Natural killer cell (primary cell): ENCODE data around the gene ST8SIA5. TPM values are rescaled to one million over a fixed set of nuclear protein-coding genes. Genes with fewer than 3 reads are reported as not detected.
"Not testable (repeated sequence)": the region's sequence is repeated elsewhere in the genome, so short reads cannot be mapped to it uniquely, and the experiment has no call there.

Experiments used
- ATAC-seq, 3 donors: fragments of 150-1000 bp in 2 of 3; fragments of 200-7000 bp in 1 of 3; cut with Tn5 transposase; 1 replicate in 1 of 3; 2 replicates in 2 of 3; pipeline ENCODE4 v1.10.0; 2021; ENCODE audit warnings: mild to moderate bottlenecking in 2 of 3, moderate library complexity in 2 of 3
- DNase-seq, 2 donors: peaks; one replicate each; pipeline versions ENCODE4 v3.0.0 to v3.0.0-alpha.2; 2013 to 2021; ENCODE audit warnings: mixed read lengths in 1 of 2
- H3K27ac ChIP-seq: one replicate; pipeline ENCODE4 v1.5.1; 2013; ENCODE audit warnings: mild to moderate bottlenecking, low read length
- H3K27me3 ChIP-seq: one replicate; pipeline ENCODE4 v1.6.1; 2013; ENCODE audit warnings: low read length; ENCODE audit not compliant: control insufficient read depth, insufficient read depth
- H3K36me3 ChIP-seq: one replicate; pipeline ENCODE4 v1.6.1; 2013; ENCODE audit warnings: low read length; ENCODE audit not compliant: control insufficient read depth, insufficient read depth
- H3K4me1 ChIP-seq: one replicate; pipeline ENCODE4 v1.6.1; 2013; ENCODE audit warnings: low read length; ENCODE audit not compliant: control insufficient read depth, insufficient read depth
- H3K4me3 ChIP-seq: one replicate; pipeline ENCODE4 v1.5.1; 2013; ENCODE audit warnings: low read length
- H3K9me3 ChIP-seq: one replicate; pipeline ENCODE4 v1.6.1; 2013; ENCODE audit warnings: low read length; ENCODE audit not compliant: control insufficient read depth, insufficient read depth
- H3K27ac Mint-ChIP-seq, 2 donors: one replicate each; pipeline ENCODE4 v1.8.0; 2022; ENCODE audit warnings: mild to moderate bottlenecking in 2 of 2, mixed read lengths in 2 of 2, moderate library complexity in 1 of 2
- H3K27me3 Mint-ChIP-seq, 2 donors: one replicate each; pipeline ENCODE4 v1.8.0; 2022; ENCODE audit warnings: low read depth in 2 of 2, mixed read lengths in 2 of 2
- H3K36me3 Mint-ChIP-seq: one replicate; pipeline ENCODE4 v1.8.0; 2022; ENCODE audit warnings: mixed read lengths
- H3K4me1 Mint-ChIP-seq, 2 donors: one replicate each; pipeline ENCODE4 v1.8.0; 2022; ENCODE audit warnings: mixed read lengths in 2 of 2
- H3K4me3 Mint-ChIP-seq: one replicate; pipeline ENCODE4 v1.8.0; 2022; ENCODE audit warnings: mild to moderate bottlenecking, moderate library complexity, mixed read lengths
- H3K9me3 Mint-ChIP-seq, 2 donors: one replicate each; pipeline ENCODE4 v1.8.0; 2022; ENCODE audit warnings: mixed read lengths in 2 of 2
- CTCF ChIP-seq: fragments of 200-600 bp; IDR thresholded peaks from one replicate; pipeline ENCODE4 v1.8.0; 2022; ENCODE audit warnings: antibody characterized with exemption
- WGBS: methylation state at CpG from one replicate; pipeline ENCODE4 v1.1.7; 2013; ENCODE audit warnings: missing lambda C conversion rate; ENCODE audit not compliant: insufficient coverage; 5-methylcytosine and 5-hydroxymethylcytosine counted together
- intact Hi-C: fragments of 100-400 bp; cut with micrococcal nuclease; formaldehyde crosslinking; loops from one replicate; pipeline ENCODE4 v1.14.2; 2022
- total RNA-seq, 4 donors: library from RNA; stranded (reverse); fragments of 120-200 nt in 1 of 4; gene quantifications; one replicate each; pipeline versions ENCODE4 v1.2.3 to v1.2.4, GENCODE V29; 2013 to 2022

The ST8SIA5 gene, protein sequence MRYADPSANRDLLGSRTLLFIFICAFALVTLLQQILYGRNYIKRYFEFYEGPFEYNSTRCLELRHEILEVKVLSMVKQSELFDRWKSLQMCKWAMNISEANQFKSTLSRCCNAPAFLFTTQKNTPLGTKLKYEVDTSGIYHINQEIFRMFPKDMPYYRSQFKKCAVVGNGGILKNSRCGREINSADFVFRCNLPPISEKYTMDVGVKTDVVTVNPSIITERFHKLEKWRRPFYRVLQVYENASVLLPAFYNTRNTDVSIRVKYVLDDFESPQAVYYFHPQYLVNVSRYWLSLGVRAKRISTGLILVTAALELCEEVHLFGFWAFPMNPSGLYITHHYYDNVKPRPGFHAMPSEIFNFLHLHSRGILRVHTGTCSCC
- total RNA-seq: under 1 TPM in 1 of 3 donors, not detected in 2; 0.23 TPM
- total RNA-seq (2013): 0.18 TPM

GRCh38 chr18:46756559-46757201 is at the start of gene ST8SIA5:
ST8SIA5 (minus strand) TSS chr18:46757053; CDS start chr18:46756508, 545 bp downstream.
- peaks cover 47 to 84% of the 10 kb centered on the region in 2 donors for H3K27me3 Mint-ChIP-seq
- ATAC-seq (no peak), DNase-seq (no peak)
- WGBS: 2% methylated on average over 74 of the region's 74 CpGs
- H3K27ac ChIP-seq: no peak within 1 kb of the TSS
- no peaks in the 10 kb centered on the region for H3K36me3 Mint-ChIP-seq
- H3K9me3 ChIP-seq: no peaks in the 10 kb centered on the region
- H3K36me3 ChIP-seq: no peaks in the 10 kb centered on the region
- peaks cover 19% of the 10 kb centered on the region for H3K4me1 ChIP-seq
- intact Hi-C loops: no loop called here
- peaks cover 29% of the 10 kb centered on the region for H3K27me3 ChIP-seq
- H3K4me3 ChIP-seq: no peak within 1 kb of the TSS
- no peak within 1 kb of the TSS for H3K4me3 Mint-ChIP-seq
- no peak within 1 kb of the TSS for H3K27ac Mint-ChIP-seq
- no peaks in the 10 kb centered on the region for H3K9me3 Mint-ChIP-seq
- H3K4me1 Mint-ChIP-seq: peaks cover 15 to 18% of the 10 kb centered on the region in 2 donors
- TF ChIP-seq CTCF: no peak

DNA sequence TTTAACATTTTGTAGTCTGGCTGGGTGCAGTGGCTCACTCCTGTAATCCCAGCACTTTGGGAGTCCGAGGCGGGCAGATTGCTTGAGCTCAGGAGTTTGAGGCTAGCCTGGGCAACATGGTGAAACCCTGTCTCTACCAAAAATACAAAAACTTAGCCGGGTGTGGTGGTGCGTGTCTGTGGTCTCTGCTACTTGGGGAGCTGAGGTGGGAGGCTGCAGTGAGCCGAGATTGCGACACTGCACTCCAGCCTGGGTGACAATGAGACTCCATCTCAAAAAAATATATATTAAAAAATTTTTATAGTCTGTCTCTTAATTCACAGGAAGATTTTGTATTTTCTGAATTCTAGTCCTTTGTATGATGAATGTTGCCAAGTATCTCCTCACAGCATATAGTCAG is 39.1 kb upstream of the ST8SIA5 start:
- H3K36me3 Mint-ChIP-seq, ATAC-seq, H3K4me1 Mint-ChIP-seq, H3K27ac ChIP-seq, H3K9me3 Mint-ChIP-seq, H3K27ac Mint-ChIP-seq, H3K9me3 ChIP-seq, H3K27me3 Mint-ChIP-seq, H3K4me1 ChIP-seq, DNase-seq, H3K4me3 Mint-ChIP-seq, H3K4me3 ChIP-seq, H3K36me3 ChIP-seq, intact Hi-C loops, H3K27me3 ChIP-seq: not testable (repeated sequence)
- 90% methylated on average over 4 of the region's 6 CpGs for WGBS

GRCh38 chr18:46794607-46795006 is 37.8 kb upstream of the ST8SIA5 start:
- H3K27ac ChIP-seq: no peak overlapping the region
- no peak for DNase-seq
- no peaks in the 10 kb centered on the region for H3K9me3 Mint-ChIP-seq
- TF ChIP-seq CTCF: no peak
- H3K27ac Mint-ChIP-seq: no peak overlapping the region
- no peaks in the 10 kb centered on the region for H3K4me1 ChIP-seq
- H3K4me3 Mint-ChIP-seq: no peak overlapping the region
- 94% methylated on average over 1 of the region's 1 CpG for WGBS
- H3K36me3 Mint-ChIP-seq: no peaks in the 10 kb centered on the region
- intact Hi-C loops: no loop called here
- H3K36me3 ChIP-seq: no peaks in the 10 kb centered on the region
- no peaks in the 10 kb centered on the region for H3K27me3 Mint-ChIP-seq
- H3K9me3 ChIP-seq: no peaks in the 10 kb centered on the region
- ATAC-seq: no peak
- H3K4me3 ChIP-seq: no peak overlapping the region
- no peaks in the 10 kb centered on the region for H3K4me1 Mint-ChIP-seq
- no peaks in the 10 kb centered on the region for H3K27me3 ChIP-seq

- Histone ChIP-seq H3K9me3 (no peaks in the 10 kb centered on the region), H3K4me3 (no peak overlapping the region), H3K36me3 (no peaks in the 10 kb centered on the region), H3K4me1 (no peaks in the 10 kb centered on the region), H3K27me3 (no peaks in the 10 kb centered on the region), H3K27ac (no peak overlapping the region)
- 83% methylated on average over 1 of the region's 3 CpGs for WGBS
- H3K4me3 Mint-ChIP-seq: no peak overlapping the region
- ATAC-seq (no peak), DNase-seq (no peak)
- no peak for TF ChIP-seq CTCF
- H3K36me3 Mint-ChIP-seq: no peaks in the 10 kb centered on the region
- H3K4me1 Mint-ChIP-seq: no peaks in the 10 kb centered on the region
- intact Hi-C loops: no loop called here
- no peaks in the 10 kb centered on the region for H3K27me3 Mint-ChIP-seq
- no peaks in the 10 kb centered on the region for H3K9me3 Mint-ChIP-seq
- no peak overlapping the region for H3K27ac Mint-ChIP-seq
Measured at GRCh38 chr18:46793565-46793964, 36.7 kb upstream of the ST8SIA5 start.
